GM18519 (cell line): ENCODE results near the gene CPE.
"Not testable (repeated sequence)": the region's sequence is repeated elsewhere in the genome, so short reads cannot be mapped to it uniquely, and the experiment has no call there.

Source experiments
- ATAC-seq: cut with Tn5 transposase; IDR thresholded peaks from one replicate; pipeline ENCODE4 v1.9.1; 2021; ENCODE audit warnings: mild to moderate bottlenecking, moderate library complexity; ENCODE audit not compliant: unreplicated experiment, low FRiP score

CPE gene

GRCh38 chr4:165403048-165403447 is 24.2 kb downstream of the CPE start:
- ATAC-seq: no peak

- no peak for ATAC-seq
Measured at GRCh38 chr4:165403637-165404036, 24.8 kb downstream of the CPE start.

- ATAC-seq: no peak
Measured at GRCh38 chr4:165404080-165404479, 25.3 kb downstream of the CPE start.

- no peak for ATAC-seq
Measured at GRCh38 chr4:165404696-165405095, 25.9 kb downstream of the CPE start.

- no peak for ATAC-seq
Measured at GRCh38 chr4:165410214-165410613, 31.4 kb downstream of the CPE start.

GRCh38 chr4:165415910-165416309 is 37.1 kb downstream of the CPE start:
- ATAC-seq: no peak

GRCh38 chr4:165418073-165418472 is 39.3 kb downstream of the CPE start:
- no peak for ATAC-seq

GRCh38 chr4:165425629-165426028 is 46.8 kb downstream of the CPE start:
- no peak for ATAC-seq

- ATAC-seq: no peak
Measured at GRCh38 chr4:165426331-165426730, 47.5 kb downstream of the CPE start.

- ATAC-seq: no peak
Measured at GRCh38 chr4:165426823-165427222, 48.0 kb downstream of the CPE start.

- no peak for ATAC-seq
Measured at GRCh38 chr4:165428957-165429356, 50.1 kb downstream of the CPE start.

- ATAC-seq: no peak
Measured at GRCh38 chr4:165433529-165433928, 54.7 kb downstream of the CPE start.

- no peak for ATAC-seq
Measured at GRCh38 chr4:165437691-165438090, 58.9 kb downstream of the CPE start.

- ATAC-seq: no peak
Measured at GRCh38 chr4:165439344-165439743, 60.5 kb downstream of the CPE start.

GRCh38 chr4:165439981-165440380 is 61.2 kb downstream of the CPE start:
- no peak for ATAC-seq

- ATAC-seq: no peak
Measured at GRCh38 chr4:165440415-165441158, 61.8 kb downstream of the CPE start.

- ATAC-seq: no peak
Measured at GRCh38 chr4:165443276-165443675, 64.5 kb downstream of the CPE start.

- ATAC-seq: no peak
Measured at GRCh38 chr4:165448700-165449099, 69.9 kb downstream of the CPE start.

- ATAC-seq: no peak
Measured at GRCh38 chr4:165449333-165449732, 70.5 kb downstream of the CPE start.

GRCh38 chr4:165450871-165451270 is 72.1 kb downstream of the CPE start:
- no peak for ATAC-seq

- ATAC-seq: not testable (repeated sequence)
Measured at GRCh38 chr4:165453140-165453539, 74.3 kb downstream of the CPE start.

- no peak for ATAC-seq
Measured at GRCh38 chr4:165454426-165454825, 75.6 kb downstream of the CPE start.

- ATAC-seq: no peak
Measured at GRCh38 chr4:165457793-165458192, 79.0 kb downstream of the CPE start.
